GM18861 (cell line): ENCODE data around the gene HTR3B.
"Not testable (repeated sequence)": the region's sequence is repeated elsewhere in the genome, so short reads cannot be mapped to it uniquely, and the experiment has no call there.

Experiments used
- ATAC-seq: cut with Tn5 transposase; IDR thresholded peaks from one replicate; pipeline ENCODE4 v1.9.1; 2021; ENCODE audit not compliant: unreplicated experiment

The HTR3B gene, protein sequence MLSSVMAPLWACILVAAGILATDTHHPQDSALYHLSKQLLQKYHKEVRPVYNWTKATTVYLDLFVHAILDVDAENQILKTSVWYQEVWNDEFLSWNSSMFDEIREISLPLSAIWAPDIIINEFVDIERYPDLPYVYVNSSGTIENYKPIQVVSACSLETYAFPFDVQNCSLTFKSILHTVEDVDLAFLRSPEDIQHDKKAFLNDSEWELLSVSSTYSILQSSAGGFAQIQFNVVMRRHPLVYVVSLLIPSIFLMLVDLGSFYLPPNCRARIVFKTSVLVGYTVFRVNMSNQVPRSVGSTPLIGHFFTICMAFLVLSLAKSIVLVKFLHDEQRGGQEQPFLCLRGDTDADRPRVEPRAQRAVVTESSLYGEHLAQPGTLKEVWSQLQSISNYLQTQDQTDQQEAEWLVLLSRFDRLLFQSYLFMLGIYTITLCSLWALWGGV

DNA sequence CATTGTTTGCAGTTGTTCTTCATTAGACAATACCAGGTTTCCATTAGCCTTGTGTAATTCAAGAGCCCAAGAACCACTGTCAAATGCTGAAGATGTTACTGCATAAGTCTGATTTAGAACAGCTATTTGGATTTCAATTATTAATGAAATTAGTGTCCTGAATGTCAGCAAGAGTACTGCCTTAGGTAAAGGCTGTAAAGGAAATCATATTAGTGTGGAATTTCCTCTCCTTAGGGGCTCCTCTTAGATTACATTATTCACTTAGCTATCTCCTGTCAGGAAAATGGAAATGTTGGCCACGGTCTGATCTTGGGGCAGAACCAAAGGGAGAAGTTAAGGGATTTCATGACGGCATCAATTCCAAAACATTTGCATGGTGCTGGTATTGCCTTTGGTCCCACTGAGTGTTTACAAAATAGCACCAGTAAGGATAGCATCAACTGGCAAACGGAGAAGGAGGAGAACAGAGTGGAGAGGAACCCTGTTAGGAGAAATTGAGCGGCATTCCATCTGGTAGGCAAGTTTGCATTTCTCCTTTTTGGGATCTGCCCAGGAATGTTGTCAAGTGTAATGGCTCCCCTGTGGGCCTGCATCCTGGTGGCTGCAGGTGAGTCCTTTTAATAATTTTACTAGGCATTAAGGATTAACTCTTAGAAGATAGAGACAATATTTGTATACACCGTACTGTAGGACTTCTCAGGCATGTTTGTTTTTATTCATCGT lies at the start of gene HTR3B:
Gene HTR3B, plus strand, starts transcription at position 418 of the 723 bp plus-strand sequence. Its CDS starts 138 bp downstream, at position 556.
- ATAC-seq = no peak

DNA sequence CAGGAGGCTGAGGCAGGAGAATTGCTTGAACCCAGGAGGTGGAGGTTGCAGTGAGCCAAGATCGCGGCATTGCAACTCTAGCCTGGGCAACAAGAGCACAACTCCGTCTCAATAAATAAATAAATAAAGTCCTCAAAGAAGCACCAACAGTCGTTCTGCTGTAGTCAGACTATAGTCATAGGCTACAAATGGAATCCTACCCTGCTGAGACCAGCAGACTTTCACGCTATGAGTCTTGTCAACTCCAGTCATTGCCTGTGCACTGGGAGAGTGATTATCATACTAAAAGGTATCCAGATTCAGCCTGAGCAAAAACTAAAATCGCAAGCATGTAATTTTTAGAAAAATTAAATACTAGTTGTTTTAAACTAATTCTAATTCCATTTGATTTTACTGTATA lies 48.8 kb upstream of the HTR3B start:
- ATAC-seq = no peak

DNA sequence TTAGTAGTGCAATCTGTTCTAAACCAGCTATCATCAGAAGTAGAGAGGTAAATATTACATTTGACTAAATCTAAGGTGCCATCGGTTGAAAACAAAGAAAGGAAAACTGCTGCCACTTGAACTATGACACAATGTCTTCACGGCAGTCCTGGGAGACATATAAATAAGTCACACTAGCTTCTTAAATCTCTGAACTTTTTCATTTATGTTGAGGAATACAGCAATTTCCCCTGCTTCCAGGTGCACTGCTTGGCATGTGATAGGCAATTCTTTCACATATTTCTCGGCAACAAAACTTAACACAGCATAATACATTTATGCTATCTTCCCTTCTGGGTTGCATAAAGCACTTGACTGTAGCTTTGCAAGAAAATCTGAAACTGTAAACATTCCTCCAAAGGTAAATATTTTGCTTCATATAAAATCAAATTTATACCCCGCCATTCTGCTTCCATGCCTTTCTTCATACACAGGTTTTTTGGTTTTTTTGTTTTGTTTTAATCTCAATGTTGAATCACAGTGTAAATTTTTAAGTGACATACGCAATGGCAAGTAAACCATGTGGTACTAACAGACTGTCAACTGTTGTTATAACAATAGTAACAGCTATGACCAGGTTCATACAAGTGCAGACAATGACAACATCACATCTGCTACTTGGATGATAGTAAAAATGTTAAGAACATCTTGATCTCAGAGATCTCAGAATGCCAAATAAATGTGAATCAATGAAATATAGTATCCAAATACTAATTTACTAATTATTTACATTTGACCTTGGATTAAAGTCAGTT lies 47.4 kb upstream of the HTR3B start:
- no peak for ATAC-seq

DNA sequence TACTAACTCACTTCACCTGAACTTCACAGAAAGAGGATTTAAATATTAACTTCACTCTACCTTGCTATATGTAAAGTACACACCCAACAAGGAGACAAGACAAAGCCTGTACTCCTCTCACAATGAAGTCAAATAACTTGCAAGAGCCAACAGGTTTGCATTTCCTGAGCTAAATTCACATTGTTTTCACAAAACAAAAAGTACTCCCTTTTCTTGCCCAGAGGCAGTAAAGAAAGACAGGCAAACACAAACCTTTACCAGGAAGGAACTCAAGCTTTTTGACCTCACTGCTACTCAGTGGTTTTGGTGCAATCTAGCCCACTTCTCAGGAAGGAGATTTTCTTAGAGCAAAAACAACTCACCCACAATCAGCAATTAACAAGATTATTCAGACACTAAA lies 44.9 kb upstream of the HTR3B start:
- ATAC-seq = no peak

DNA sequence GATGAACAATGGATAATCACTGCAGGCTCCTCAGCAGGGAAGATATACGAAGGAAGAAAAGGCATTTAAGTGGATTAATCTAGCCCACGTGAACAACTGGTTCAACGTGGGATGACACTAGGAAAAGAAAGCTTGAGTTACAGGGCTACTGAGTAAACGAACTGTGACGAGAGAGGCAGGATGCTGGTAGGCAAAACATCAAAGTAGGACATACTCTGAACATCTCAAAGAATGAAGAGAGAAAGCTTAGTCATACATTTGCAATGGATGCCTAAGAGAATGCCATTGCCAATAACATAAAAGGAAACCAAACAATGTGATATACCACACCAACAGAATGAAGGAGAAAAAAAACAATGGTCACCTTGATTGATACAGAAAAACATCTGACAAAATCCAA lies 42.2 kb upstream of the HTR3B start:
- ATAC-seq = no peak

DNA sequence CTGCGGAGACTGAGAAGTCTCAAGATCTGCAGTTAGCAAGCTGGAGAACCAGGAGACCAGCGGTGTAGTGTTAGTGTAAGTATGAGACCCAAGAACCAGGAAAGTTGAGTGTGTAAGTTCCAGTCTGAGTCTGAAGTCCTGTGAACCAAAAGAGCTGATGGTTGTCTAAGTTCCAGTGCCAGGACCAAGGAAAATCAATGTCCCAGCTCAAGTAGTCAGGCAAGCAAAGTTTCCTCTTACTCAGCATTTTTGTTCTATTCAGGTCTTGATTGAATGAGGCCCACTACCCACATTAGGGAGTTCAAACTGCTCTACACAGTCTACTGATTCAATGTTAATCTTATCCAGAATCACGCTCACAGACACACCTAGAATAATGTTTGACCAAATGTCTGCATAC lies 40.2 kb upstream of the HTR3B start:
- ATAC-seq = no peak

DNA sequence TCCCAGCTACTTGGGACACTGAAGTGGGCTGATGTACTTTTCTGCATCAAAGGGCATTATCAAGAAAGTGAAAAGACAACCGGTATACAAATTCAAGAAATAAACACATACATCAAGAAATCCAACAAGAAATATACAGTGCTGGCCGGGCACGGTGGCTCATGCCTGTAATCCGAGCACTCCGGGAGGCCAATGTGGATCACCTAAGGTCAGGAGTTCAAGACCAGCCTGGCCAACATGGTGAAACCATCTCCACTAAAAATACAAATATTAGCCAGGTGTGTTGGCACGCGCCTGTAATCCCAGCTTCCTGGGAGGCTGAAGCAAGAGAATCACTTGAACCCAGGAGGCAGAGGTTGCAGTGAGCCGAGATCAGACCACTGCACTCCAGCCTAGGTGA lies 38.7 kb upstream of the HTR3B start:
- ATAC-seq = no peak

DNA sequence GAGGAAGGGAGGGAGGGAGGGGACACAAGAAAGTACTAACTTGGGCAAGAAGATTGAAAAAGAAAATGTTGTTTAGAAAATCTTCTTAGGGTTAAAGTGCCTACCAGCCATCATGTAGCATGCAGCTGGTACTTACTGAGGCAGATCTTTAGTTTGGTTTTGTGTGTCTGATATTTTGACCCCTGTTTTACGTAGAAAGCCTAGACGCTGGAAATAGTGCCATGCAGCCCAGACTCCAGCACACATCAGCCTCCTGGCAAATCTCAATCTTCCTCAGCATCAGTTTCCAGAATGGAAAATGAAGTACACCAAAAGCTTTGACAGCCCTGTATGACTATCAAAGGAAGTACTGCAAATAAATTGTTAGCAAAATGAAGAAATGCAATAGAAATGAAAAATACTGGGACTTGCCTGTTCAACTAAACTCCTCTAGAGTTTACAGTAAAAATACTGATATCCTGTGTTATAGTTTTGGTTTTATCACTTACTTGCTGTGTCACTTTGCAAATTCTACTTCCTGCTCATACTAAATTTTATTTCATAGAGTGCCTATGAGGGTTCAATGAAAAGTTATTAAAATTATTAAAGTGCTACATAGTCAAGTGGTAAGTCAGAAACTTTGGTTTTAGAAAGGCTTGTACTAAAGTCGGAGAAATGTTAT lies 36.6 kb upstream of the HTR3B start:
- no peak for ATAC-seq

DNA sequence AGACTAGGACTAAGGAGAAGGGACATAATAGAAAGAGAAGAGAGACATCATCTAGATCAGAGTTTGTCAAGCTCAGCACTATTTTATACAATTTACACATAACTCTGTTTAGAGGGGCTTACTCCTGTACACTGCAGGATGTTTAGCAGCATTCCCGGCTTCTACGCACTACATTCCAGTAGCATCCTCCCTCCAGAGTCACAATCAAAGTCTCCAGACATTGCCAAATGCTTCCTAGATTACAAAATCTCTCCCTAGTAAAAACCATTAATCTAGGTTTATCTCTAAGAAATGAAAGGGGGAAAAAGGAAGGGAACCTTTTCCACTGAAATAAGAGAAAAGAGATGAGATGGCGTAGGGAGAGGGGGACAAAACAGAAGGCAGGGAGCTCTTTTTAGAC lies 33.3 kb upstream of the HTR3B start:
- no peak for ATAC-seq

DNA sequence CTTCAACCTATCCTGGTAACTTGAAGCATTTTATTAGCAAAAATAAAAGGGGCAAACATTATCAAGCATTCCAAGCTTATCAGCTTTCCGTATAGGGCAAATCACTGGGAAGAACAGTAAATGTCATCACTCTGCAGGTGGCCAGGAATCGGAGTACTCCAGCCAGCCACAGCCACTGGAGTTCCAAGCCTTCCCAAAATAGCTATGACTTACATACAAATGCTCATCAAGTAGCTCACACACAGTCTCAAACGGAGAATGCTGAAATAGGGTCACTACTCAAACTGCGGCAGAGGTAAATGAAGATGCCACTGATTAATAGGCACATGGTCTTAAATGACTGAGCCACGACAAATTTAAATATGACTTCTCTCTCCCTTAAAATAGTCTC lies 31.4 kb upstream of the HTR3B start:
- no peak for ATAC-seq

DNA sequence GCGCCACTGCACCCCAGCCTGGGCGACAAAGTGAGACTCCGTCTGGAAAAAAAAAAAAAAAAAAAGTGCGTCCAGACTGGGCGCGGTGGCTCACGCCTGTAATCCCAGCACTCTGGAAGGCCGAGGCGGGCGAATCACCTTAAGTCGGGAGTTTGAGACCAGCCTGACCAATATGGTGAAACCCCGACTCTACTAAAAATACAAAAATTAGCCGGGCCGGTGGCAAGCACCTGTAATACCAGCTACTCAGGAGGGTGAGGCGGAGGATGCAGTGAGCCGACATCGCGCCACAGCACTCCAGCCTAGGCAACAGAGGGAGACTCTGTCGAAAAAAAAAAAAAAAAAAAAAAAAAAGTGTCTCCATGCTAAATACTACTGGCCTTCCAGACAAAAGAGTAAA lies 30.5 kb upstream of the HTR3B start:
- ATAC-seq = no peak

DNA sequence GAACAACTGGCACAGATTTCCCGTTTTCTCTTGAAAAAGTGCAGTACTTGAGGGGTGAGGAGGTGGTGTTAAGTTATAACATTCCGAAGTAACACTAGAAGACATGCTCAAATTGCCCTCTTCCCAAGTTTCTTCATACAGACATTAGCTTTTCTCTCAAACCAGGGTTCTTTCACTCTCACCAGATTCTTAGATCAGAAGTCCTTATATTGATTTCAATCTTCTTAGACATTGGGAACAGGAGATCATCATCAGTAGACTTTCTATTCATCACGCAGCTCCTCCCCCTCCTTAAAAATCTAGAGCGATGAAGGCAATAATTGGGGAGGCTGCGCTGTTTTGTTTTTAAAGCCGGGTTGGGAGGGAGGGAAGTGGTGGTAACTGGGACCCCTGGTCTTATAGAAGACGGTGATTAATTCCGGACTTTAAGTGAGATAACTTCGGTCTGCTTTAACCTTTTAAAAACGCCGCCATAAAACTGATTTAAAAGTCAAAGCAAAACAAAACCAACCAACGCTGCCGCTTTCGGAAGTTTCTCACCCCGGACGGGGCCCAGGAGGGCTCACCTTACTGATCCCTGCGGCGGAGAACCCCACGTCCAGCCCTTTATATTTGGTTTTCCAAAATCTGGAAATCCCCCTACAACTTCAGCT lies 29.9 kb upstream of the HTR3B start:
- peak; percentile 22 for ATAC-seq

DNA sequence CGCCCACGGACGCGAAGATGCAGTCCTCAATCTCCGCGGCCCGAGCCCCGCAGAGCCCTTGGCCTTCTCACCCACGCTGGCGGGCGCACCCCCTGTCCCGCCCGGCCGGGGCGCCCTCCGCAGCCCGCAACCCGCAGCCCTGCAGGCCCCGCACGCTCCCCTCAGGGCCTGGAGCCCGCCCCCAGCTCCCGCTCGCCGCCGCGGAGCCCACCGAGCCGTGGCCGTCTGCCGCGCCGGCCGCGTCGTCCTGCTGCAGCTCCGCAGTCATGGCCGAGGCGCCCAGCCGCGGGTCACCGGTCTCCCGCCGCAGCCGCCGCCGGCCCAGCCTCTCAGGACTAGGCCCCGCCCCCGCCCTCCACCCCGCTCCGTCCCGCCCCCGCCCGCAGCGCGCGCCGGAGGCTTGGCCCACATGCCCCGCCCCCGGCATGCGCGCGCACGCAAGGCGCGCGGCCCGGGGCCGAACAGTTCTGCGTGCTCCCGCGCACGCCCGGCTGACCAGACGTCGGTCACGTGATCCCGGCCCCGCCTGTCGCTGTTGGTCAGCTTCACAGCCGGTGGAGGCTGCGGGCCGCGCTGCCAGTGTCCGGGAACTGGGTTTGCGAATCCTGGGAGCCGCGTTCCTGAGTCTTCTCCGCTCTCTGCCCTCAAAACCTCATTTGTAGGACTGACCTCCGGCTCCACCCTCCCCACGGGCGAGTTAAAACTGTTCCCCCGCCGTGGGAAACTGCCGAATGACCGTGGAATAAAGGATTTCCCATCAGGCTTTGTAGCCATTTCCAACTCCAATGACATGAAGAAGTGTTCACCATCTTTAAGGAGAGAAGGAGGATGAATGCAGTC lies 29.1 kb upstream of the HTR3B start, which contains the start of gene USP28:
Gene USP28, minus strand, starts transcription at position 339 of the 840 bp plus-strand sequence. Its CDS starts 71 bp downstream, at position 268.
- peak; percentile 89 for ATAC-seq

DNA sequence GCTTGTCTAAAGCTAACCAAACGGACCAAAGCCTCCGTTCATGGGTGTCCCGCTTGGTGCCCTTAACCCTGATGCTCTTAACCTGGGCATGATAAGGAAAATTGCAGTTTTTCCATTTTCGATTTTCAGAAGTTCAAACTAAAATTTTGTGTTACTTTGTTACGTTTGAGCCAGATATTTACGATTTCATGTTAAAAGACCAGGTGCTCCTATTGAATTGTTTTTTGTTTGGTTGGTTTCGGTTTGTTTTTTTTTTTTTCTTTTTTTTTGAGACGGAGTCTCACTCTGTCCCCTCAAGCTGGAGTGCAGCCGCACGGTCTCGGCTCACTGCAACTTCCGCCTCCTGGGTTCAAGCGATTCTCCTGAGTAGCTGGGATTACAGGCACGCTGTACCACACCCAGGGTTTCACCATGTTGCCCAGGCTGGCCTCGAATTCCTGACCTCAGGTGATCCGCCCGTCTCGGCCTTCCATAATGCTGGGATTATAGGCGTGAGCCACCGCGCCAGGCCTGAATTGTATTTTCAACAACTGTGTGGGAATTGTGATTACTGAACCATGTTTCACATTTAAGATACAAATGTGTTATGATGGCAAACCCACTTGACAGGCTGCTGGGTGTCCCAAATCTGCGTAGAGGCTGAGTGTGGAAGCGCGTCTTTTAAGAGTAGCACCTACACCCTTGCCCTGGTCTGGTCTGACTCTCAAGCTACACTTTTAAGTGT lies 28.4 kb upstream of the HTR3B start:
- ATAC-seq = no peak

DNA sequence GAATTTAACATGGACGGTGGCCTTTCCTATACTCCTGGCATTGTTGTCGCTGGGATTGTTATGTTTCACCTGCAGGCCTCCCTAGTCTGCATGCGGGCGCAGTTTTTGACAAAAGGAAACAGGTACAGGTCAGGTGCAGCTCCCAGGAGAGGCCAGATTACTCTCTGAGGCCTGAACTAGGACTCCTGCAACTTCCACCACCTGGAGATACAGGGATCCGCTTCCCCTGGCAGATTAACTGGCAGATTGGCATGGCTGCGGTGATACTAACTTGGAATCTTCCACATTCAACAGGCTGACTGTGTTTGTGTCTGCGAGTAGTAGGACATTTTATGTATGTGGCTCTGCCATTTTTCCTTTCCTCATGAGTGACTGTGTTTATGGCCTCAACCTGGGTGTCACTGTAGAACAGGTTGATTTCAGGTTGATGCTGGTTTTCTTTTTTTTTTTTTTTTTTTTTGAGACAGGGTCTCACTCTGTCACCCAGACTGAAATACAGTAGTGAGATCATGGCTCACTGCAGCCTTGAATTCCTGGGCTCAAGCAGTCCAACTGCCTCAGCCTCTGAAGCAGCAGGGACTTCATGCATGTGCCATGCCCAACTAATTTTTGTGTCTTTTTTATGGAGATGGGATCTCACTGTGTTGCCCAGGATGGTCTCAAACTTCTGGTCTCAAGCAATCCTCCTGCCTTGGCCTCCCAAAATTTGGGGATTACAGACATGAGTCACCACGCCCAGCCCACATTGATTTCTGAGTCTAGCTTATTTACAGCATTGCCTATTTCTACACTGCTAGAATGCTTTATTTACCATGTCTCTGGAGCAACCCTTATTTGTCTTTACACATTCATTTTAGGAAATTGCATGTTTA lies 27.6 kb upstream of the HTR3B start:
- no peak for ATAC-seq

DNA sequence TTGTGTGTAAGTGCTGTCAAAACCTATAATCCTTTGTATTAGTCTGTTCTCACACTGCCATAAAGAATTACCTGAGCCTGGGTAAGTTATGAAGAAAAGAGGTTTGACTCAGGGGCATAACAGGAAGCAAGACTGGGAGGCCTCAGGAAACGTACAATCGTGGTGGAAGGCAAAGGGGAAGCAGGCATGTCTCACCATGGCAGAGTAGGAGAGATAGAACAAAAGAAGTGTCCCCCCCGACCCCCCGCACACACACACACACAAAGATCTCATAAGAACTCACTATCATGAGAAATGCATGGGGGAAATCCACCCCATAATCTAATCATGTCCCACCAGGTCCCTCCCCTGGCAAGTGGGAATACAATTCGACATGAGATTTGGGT lies 26.9 kb upstream of the HTR3B start:
- ATAC-seq = no peak

DNA sequence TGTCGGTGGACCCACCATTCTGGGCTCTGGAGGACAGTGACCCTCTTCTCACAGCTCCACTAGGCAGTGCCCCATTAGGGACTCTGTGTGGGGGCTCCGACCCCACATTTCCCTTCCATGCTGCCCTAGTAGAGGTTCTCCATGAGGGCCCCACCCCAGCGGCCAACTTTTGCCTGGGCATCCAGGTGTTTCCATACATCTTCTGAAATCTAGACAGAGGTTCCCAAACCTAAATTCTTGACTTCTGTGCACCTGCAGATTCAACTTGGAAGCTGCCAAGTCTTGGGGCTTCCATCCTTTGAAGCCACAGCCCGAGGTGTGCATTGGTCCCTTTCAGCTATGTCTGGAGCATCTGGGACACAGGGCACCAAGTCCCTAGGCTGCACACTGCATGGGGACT lies 25.1 kb upstream of the HTR3B start:
- ATAC-seq = not testable (repeated sequence)

DNA sequence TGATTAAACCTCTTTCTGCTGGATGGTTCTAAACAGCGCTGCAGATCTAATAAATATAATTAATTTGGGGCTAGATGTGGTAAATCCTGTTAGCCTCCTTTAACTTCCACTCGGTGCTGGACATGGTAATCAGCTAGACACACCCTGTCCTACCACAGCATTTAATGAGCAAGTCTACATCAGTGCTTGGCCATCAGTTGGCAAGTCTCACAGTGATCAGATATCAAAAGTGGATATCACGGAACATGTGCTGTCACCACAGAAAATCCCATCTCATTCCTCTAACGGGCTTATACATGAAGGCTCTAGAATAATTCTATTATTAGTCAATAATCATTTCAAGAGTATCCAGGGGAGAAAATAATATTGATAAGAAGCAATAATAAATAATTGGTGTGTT lies 23.6 kb upstream of the HTR3B start:
- ATAC-seq = no peak
